SK-N-MC (cell line): ENCODE measurements around the gene EMD.

Source experiments
- DNase-seq: peaks from one replicate; pipeline ENCODE4 v3.0.0-alpha.2; 2011; ENCODE audit warnings: low read depth, low spot score
- H3K27ac ChIP-seq: fragments of 200-600 bp; sonication (generic); 2 replicates; pipeline ENCODE4 v1.5.1; 2016; ENCODE audit warnings: mixed run types
- H3K36me3 ChIP-seq: fragments of 200-600 bp; sonication (generic); 2 replicates; pipeline ENCODE4 v1.6.1; 2017; ENCODE audit warnings: antibody characterized with exemption, low read length, mixed read lengths; ENCODE audit not compliant: insufficient read depth
- H3K4me3 ChIP-seq: fragments of 200-600 bp; sonication (generic); 2 replicates; pipeline ENCODE4 v1.5.1; 2016
- H3K9ac ChIP-seq: fragments of 200-600 bp; sonication (generic); 2 replicates; pipeline ENCODE4 v1.8.0; 2017; ENCODE audit warnings: mixed run types, mixed read lengths; ENCODE audit not compliant: insufficient read length
- H3K9me3 ChIP-seq: fragments of 200-600 bp; sonication (generic); 2 replicates; pipeline ENCODE4 v1.6.1; 2017; ENCODE audit warnings: low read depth, mild to moderate bottlenecking, antibody characterized with exemption, low read length, moderate library complexity, mixed read lengths
- EZH2 ChIP-seq: fragments of 200-600 bp; sonication (generic); IDR thresholded peaks from one replicate; pipeline ENCODE4 v1.6.1; 2017; ENCODE audit warnings: antibody characterized with exemption
- FOXP2 ChIP-seq: optimal IDR thresholded peaks from 2 replicates; pipeline ENCODE3; 2011; ENCODE audit warnings: mild to moderate bottlenecking, moderate library complexity; ENCODE audit not compliant: insufficient read depth; ENCODE audit errors: extremely low read length, control extremely low read depth
- POLR2AphosphoS5 ChIP-seq: IDR thresholded peaks from 2 replicates; pipeline ENCODE4 v1.6.1; 2012; ENCODE audit warnings: mild to moderate bottlenecking, low read depth, low read length, borderline replicate concordance

The EMD gene

DNA sequence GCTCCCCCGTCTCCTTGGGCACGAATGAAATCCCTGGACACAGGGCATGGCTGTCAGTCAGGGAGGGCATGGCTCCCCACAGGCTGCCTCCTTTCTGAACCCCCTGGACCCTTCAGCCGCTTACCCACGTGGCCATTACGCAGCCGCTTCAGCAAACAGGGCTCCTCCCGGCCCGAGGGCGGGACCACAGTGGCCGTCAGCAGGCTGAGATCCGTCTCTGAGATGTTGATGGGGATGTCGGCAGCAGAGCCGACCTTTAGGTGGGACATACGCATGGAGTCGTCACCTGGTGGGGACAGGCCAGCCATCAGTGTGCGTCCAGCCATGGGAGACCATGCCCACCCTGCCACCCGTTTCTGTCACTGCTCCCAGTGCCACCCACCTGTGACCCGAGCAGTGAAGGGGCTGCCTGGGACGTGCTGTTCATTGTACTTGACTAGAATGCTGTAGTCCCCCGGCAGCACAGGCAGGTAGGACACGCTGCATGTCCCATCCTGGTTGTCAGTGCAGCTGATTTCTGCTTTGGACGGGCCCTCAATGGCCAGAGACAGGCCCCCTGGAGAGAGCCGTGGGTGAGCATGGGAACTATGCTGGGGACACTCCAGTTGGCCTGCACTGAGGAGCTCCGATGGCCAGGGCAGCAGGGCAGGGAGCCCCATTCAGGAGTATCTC is 25.8 kb upstream of the EMD start:
- Histone ChIP-seq H3K9ac (no peak overlapping the region), H3K4me3 (no peak overlapping the region), H3K27ac (no peak overlapping the region), H3K9me3 (no peaks in the 10 kb centered on the region), H3K36me3 (peaks cover 87% of the 10 kb centered on the region; the same call in 1 of the 2 replicates)
- TF ChIP-seq EZH2 (no peak), FOXP2 (no peak), POLR2AphosphoS5 (no peak)
- DNase-seq, result no peak

GRCh38 chrX:154354013-154354412 is 25.1 kb upstream of the EMD start:
- no peak for TF ChIP-seq FOXP2
- TF ChIP-seq EZH2, result no peak
- no peak for TF ChIP-seq POLR2AphosphoS5

DNA sequence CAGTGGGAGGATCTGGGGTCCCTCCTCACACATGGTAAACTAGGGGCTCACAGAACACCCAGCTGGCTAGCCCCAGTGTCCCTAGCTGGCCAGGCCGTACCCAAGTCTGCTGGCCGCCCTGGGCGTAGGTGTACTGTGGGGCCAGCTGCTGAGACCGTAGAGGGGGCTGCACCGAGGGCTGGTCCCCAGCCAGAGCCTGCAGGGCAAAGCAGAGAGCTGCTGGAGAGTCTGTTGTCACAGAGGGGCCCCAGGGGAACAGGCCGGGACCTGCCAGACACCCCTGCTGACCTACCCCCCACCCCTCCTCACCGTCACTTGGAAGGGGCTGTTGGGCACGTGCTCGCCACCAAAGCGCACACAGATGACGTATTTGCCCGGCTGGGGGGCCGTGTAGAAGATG is 24.6 kb upstream of the EMD start:
- TF ChIP-seq FOXP2, result no peak
- TF ChIP-seq POLR2AphosphoS5, result no peak
- no peak for TF ChIP-seq EZH2
- DNase-seq, result no peak
- Histone ChIP-seq H3K4me3 (no peak overlapping the region), H3K9me3 (no peaks in the 10 kb centered on the region), H3K9ac (no peak overlapping the region), H3K36me3 (peaks cover 91% of the 10 kb centered on the region; the same call in 1 of the 2 replicates), H3K27ac (no peak overlapping the region)

More at GRCh38 chrX:154354013-154354412, 25.1 kb upstream of the EMD start:
- Histone ChIP-seq H3K9ac (no peak overlapping the region), H3K36me3 (peaks cover 91% of the 10 kb centered on the region; the same call in 1 of the 2 replicates), H3K9me3 (no peaks in the 10 kb centered on the region), H3K4me3 (no peak overlapping the region), H3K27ac (no peak overlapping the region)
- DNase-seq, result no peak

DNA sequence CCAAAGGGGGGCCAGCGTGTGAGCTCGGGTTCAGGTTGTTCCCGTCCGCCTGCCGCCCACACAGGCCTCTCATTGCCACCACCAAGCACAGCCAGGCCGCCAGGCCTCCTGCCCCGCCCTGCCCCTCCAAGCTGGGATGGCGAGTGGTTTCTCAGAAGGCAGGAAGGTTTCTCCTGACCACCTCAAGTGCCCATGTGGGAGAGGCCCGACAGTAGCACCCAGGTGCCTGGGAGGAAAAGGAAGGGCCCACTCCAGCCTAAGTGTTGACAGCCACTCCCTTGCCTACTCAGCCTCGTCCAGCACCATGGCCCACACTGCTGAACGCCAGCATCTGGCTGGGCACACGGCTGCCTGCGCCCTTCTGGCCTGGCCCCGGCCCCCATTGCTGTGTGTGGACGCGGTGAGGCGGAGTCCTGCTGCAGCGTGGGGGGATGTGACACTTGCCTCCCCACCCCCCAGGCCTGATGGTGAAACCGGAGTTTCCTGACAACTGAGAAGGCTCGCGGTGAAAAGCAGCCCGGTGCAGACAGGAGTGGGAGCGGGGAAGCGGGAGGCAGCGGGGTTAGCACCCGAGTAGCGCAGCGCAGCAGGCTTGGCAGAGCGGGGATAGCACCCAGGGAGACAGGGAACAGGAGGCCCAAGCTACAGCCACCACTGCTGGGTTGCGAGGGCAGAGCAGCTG is 23.9 kb upstream of the EMD start:
- no peak overlapping the region for H3K9ac ChIP-seq
- no peak for TF ChIP-seq EZH2
- no peak for TF ChIP-seq FOXP2
- TF ChIP-seq POLR2AphosphoS5, result no peak; the same call in 1 of the 2 replicates
- H3K4me3 ChIP-seq, result no peak overlapping the region
- peaks cover 91% of the 10 kb centered on the region; the same call in 1 of the 2 replicates for H3K36me3 ChIP-seq
- H3K9me3 ChIP-seq, result no peaks in the 10 kb centered on the region
- H3K27ac ChIP-seq, result no peak overlapping the region
- no peak for DNase-seq

DNA sequence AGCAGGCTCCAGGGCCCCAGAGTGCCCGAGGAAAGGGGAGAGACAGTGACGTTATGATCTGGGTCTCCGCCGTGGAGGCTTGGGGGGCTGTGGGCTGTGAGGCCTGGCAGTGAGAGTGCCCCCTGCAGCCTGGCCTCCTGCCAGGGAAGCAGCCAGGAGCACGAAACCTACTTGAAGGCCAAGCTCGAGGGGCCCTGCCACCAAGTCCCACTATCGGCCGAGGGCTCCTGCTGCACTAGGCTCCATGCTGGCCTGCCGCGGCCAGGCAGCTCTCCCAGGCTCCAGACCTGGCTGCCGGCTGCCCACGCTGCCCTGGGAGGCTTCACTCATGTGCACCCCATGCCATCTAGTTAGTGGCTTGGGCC is 23.3 kb upstream of the EMD start:
- H3K9me3 ChIP-seq, result no peaks in the 10 kb centered on the region
- H3K9ac ChIP-seq, result no peak overlapping the region
- peaks cover 91% of the 10 kb centered on the region; the same call in 1 of the 2 replicates for H3K36me3 ChIP-seq
- no peak for TF ChIP-seq EZH2
- TF ChIP-seq FOXP2, result no peak
- no peak for TF ChIP-seq POLR2AphosphoS5
- no peak for DNase-seq
- no peak overlapping the region for H3K27ac ChIP-seq
- H3K4me3 ChIP-seq, result no peak overlapping the region

- DNase-seq, result no peak
- TF ChIP-seq FOXP2 (no peak), POLR2AphosphoS5 (no peak), EZH2 (no peak)
- H3K9me3 ChIP-seq, result no peaks in the 10 kb centered on the region
- no peak overlapping the region for H3K9ac ChIP-seq
- peaks cover 91% of the 10 kb centered on the region for H3K36me3 ChIP-seq
- H3K4me3 ChIP-seq, result no peak overlapping the region
- no peak overlapping the region for H3K27ac ChIP-seq
Measured at GRCh38 chrX:154356596-154356995, 22.5 kb upstream of the EMD start.

DNA sequence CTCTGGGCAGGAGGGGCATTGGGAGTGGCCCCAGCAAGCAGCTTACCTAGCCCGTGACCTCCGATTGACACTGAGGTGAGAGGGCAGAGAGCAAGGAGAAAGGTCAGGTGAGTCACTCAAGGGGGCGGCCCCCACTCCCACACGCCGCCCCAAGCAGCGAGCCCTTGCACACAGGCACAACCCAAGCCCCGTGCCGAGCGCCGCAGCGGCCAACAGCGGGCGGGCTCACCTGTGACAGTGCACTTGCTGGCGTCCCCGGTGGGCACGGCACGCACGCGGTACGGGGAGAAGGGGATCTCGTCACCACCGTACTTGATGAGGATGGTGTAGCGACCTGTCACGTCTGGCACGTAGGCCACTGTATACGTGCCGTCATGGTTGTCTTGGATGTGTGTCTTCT is 21.9 kb upstream of the EMD start:
- TF ChIP-seq EZH2 (no peak), POLR2AphosphoS5 (no peak), FOXP2 (no peak)
- no peak for DNase-seq
- Histone ChIP-seq H3K9ac (no peak overlapping the region), H3K4me3 (no peak overlapping the region), H3K9me3 (no peaks in the 10 kb centered on the region), H3K27ac (no peak overlapping the region), H3K36me3 (peaks cover 92% of the 10 kb centered on the region)

DNA sequence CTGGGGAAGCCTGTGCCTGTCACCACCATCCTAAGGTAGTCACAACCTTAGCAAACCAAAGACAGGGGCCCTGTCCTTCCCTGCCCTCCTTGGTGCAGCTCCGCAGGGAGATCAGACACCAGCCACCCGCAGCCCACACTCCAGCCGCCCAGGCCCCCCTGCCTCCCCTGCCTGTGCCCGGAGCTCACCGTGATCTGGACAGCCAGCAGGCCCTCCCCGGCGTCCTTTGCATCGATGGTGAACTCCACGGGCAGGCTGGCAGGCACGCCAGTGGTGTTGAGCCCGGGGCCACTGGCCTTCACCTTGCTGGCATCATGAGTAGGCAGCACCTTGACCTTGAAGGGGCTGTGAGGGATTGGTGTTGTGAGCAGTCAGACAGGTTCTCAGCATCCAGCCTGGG is 21.1 kb upstream of the EMD start:
- H3K9me3 ChIP-seq, result no peaks in the 10 kb centered on the region
- DNase-seq, result no peak
- TF ChIP-seq POLR2AphosphoS5 (no peak), FOXP2 (no peak), EZH2 (no peak)
- H3K4me3 ChIP-seq, result no peak overlapping the region
- no peak overlapping the region for H3K27ac ChIP-seq
- H3K9ac ChIP-seq, result no peak overlapping the region
- H3K36me3 ChIP-seq, result peaks cover 94% of the 10 kb centered on the region

DNA sequence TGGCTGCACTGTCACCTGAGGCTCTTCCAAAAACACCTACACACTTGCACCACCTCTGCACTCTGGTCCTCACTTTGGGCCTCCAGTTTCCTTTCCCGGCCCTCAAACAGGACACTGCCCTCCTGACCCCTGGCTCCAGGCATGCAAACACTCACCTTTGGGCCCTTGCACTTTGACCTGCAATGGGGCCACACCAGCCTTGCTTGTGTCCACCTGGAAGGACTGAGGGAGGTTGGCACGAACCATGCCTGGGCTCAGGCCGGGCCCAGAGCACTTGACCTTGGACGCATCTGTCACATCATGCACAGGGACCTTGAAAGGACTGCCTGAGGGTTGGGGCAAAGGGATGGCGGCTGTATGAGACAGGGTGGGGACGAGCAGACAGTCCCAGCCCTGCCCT is 20.3 kb upstream of the EMD start:
- Histone ChIP-seq H3K9ac (no peak overlapping the region), H3K27ac (no peak overlapping the region), H3K9me3 (no peaks in the 10 kb centered on the region), H3K4me3 (no peak overlapping the region), H3K36me3 (peaks cover 90% of the 10 kb centered on the region)
- TF ChIP-seq EZH2 (no peak), FOXP2 (no peak), POLR2AphosphoS5 (no peak)
- DNase-seq, result no peak
